ENCODE measurements around the gene SHB.

SHB gene

GRCh38 chr9:37914701-37915358 lies 154.2 kb downstream of the SHB start:
- Histone ChIP-seq H4K20me1 (ENCODE audit: insufficient read depth, low read length) (no peaks in the 10 kb centered on the region), H3K9me3 (replicated peaks; ENCODE audit: insufficient read depth, low read length) (no peaks in the 10 kb centered on the region), H3K27me3 (replicated peaks; ENCODE audit: insufficient read depth, low read length) (no peaks in the 10 kb centered on the region), H3F3A (ENCODE audit: insufficient read depth, low read length) (no peaks in the 10 kb centered on the region), H3K4me3 (ENCODE audit: low read length) (no peak overlapping the region), H3K9me2 (replicated peaks; ENCODE audit: insufficient read depth, low read length) (no peaks in the 10 kb centered on the region), H3K36me3 (replicated peaks; ENCODE audit: insufficient read depth, low read length) (no peaks in the 10 kb centered on the region), H3K4me1 (ENCODE audit: low read length) (no peaks in the 10 kb centered on the region), H2AFZ (ENCODE audit: low read length) (no peak overlapping the region), H3K4me2 (ENCODE audit: low read depth, low read length) (no peak overlapping the region), H3K79me2 (ENCODE audit: low read length) (no peaks in the 10 kb centered on the region), H3K27ac (ENCODE audit: low read length) (no peak overlapping the region), H3K9ac (ENCODE audit: low read length) (no peak overlapping the region)
- no peak for TF ChIP-seq EZH2phosphoT487 (IDR thresholded peaks at IDR 0.05; ENCODE audit: low read length)
- TF ChIP-seq CTCF (IDR thresholded peaks at IDR 0.05; ENCODE audit: low read length), result no peak
- TF ChIP-seq EZH2 (optimal IDR thresholded peaks at IDR 0.05; ENCODE audit: low read depth, low read length), result no peak
- no peak for DNase-seq

GRCh38 chr9:37914154-37914551 lies 154.9 kb downstream of the SHB start:
- H3K4me1 ChIP-seq (ENCODE audit: low read length), result no peaks in the 10 kb centered on the region
- H3K27me3 ChIP-seq (replicated peaks; ENCODE audit: insufficient read depth, low read length), result no peaks in the 10 kb centered on the region
- no peak overlapping the region for H3K9ac ChIP-seq (ENCODE audit: low read length)
- H2AFZ ChIP-seq (ENCODE audit: low read length), result no peak overlapping the region
- H3K4me3 ChIP-seq (ENCODE audit: low read length), result no peak overlapping the region
- no peaks in the 10 kb centered on the region for H3K79me2 ChIP-seq (ENCODE audit: low read length)
- no peak overlapping the region for H3K4me2 ChIP-seq (ENCODE audit: low read depth, low read length)
- no peaks in the 10 kb centered on the region for H3K9me3 ChIP-seq (replicated peaks; ENCODE audit: insufficient read depth, low read length)
- TF ChIP-seq EZH2phosphoT487 (IDR thresholded peaks at IDR 0.05; ENCODE audit: low read length), result no peak
- no peak for TF ChIP-seq CTCF (IDR thresholded peaks at IDR 0.05; ENCODE audit: low read length)
- TF ChIP-seq EZH2 (optimal IDR thresholded peaks at IDR 0.05; ENCODE audit: low read depth, low read length), result no peak
- H3K9me2 ChIP-seq (replicated peaks; ENCODE audit: insufficient read depth, low read length), result no peaks in the 10 kb centered on the region
- H4K20me1 ChIP-seq (ENCODE audit: insufficient read depth, low read length), result no peaks in the 10 kb centered on the region
- H3K36me3 ChIP-seq (replicated peaks; ENCODE audit: insufficient read depth, low read length), result no peaks in the 10 kb centered on the region
- H3K27ac ChIP-seq (ENCODE audit: low read length), result no peak overlapping the region
- DNase-seq, result no peak
- H3F3A ChIP-seq (ENCODE audit: insufficient read depth, low read length), result no peaks in the 10 kb centered on the region

GRCh38 chr9:37913480-37914153 lies 155.4 kb downstream of the SHB start:
- Histone ChIP-seq H4K20me1 (ENCODE audit: insufficient read depth, low read length) (no peaks in the 10 kb centered on the region), H3K27me3 (replicated peaks; ENCODE audit: insufficient read depth, low read length) (no peaks in the 10 kb centered on the region), H3K9me2 (replicated peaks; ENCODE audit: insufficient read depth, low read length) (no peaks in the 10 kb centered on the region), H3K9ac (ENCODE audit: low read length) (no peak overlapping the region), H3K9me3 (replicated peaks; ENCODE audit: insufficient read depth, low read length) (no peaks in the 10 kb centered on the region), H3K27ac (ENCODE audit: low read length) (no peak overlapping the region), H3K4me3 (ENCODE audit: low read length) (no peak overlapping the region), H3K79me2 (ENCODE audit: low read length) (no peaks in the 10 kb centered on the region), H3F3A (ENCODE audit: insufficient read depth, low read length) (no peaks in the 10 kb centered on the region), H2AFZ (ENCODE audit: low read length) (peak overlapping the region; percentile 37; the same call in 1 of the 2 replicates), H3K4me1 (ENCODE audit: low read length) (no peaks in the 10 kb centered on the region), H3K4me2 (ENCODE audit: low read depth, low read length) (no peak overlapping the region), H3K36me3 (replicated peaks; ENCODE audit: insufficient read depth, low read length) (no peaks in the 10 kb centered on the region)
- peak; percentile 98 for TF ChIP-seq CTCF (IDR thresholded peaks at IDR 0.05; ENCODE audit: low read length)
- no peak for TF ChIP-seq EZH2phosphoT487 (IDR thresholded peaks at IDR 0.05; ENCODE audit: low read length)
- DNase-seq, result peak; percentile 77
